HepG2 (cell line): ENCODE data around the gene HKDC1. TPM values are rescaled to one million over a fixed set of nuclear protein-coding genes. Genes with fewer than 3 reads are reported as not detected.

ENCODE experiments used
- ATAC-seq: fragments of 200-7000 bp; cut with Tn5 transposase; 3 replicates; pipeline ENCODE4 v1.9.1; 2020; ENCODE audit warnings: mild to moderate bottlenecking, moderate library complexity
- BruUV-seq: library from RNA; stranded (reverse); fragments of 400-500 nt; replicated peaks from 2 replicates; lab custom pipeline; 2021; lab: Mats Ljungman, UMichigan
- CTCF ChIA-PET: fragments of 300-600 bp; formaldehyde crosslinking; extraction: SDS; loops from one replicate; lab custom pipeline; 2021; ENCODE audit warnings: low total read pairs, inconsistent platforms, low intra/inter-chr PET ratio; lab: Yijun Ruan, JAX
- POLR2A ChIA-PET: fragments of 350-600 bp; sonication (Branson Sonifier 250); formaldehyde crosslinking; loops from one replicate; lab custom pipeline; 2020; ENCODE audit warnings: antibody characterized with exemption, inconsistent platforms; lab: Yijun Ruan, JAX
- DNase-seq: peaks from one replicate; pipeline ENCODE4 v3.0.0-alpha.2; 2015; ENCODE audit warnings: low spot score
- FAIRE-seq: peaks from 3 replicates; lab custom pipeline; 2011; peaks lifted over from hg19 to GRCh38; lab: Jason Lieb, UNC
- H2AFZ ChIP-seq: one replicate; pipeline ENCODE4 v1.6.1; 2011; ENCODE audit warnings: low read length, inconsistent platforms
- H3K27ac ChIP-seq: fragments of 300-600 bp; 3 replicates; pipeline ENCODE4 v1.8.0; 2011; ENCODE audit warnings: mixed run types, mild to moderate bottlenecking, mixed read lengths, low read length, inconsistent platforms; ENCODE audit not compliant: insufficient read depth; ENCODE audit errors: extremely low read length
- H3K27me3 ChIP-seq, 2 experiments: fragments of 200-600 bp in 1 of 2; 2 replicates in 1 of 2; 3 replicates in 1 of 2; pipeline versions ENCODE4 v1.6.0 to v1.8.0; 2011; ENCODE audit warnings: low read length in 2 of 2, mild to moderate bottlenecking in 2 of 2, moderate library complexity in 2 of 2, inconsistent platforms in 1 of 2; ENCODE audit not compliant: insufficient read depth in 2 of 2, control insufficient read depth in 1 of 2
- H3K36me3 ChIP-seq, 2 experiments: fragments of 200-600 bp in 1 of 2; replicated peaks in 1 of 2; 2 replicates in 1 of 2; 3 replicates in 1 of 2; pipeline versions ENCODE4 v1.5.1 to v1.8.0; 2011; ENCODE audit warnings: low read length in 2 of 2, inconsistent platforms in 1 of 2; ENCODE audit not compliant: insufficient read depth in 2 of 2, control insufficient read depth in 1 of 2
- H3K4me1 ChIP-seq: 2 replicates; pipeline ENCODE4 v1.5.1; 2012; ENCODE audit warnings: low read length, inconsistent platforms; ENCODE audit not compliant: insufficient read depth
- H3K4me2 ChIP-seq: 2 replicates; pipeline ENCODE4 v1.6.0; 2011; ENCODE audit warnings: low read depth, low read length, inconsistent platforms
- H3K4me3 ChIP-seq, 3 experiments: fragments of 200-600 bp in 1 of 3; sonication (generic), shearing (Covaris generic) in 1 of 3; replicated peaks in 1 of 3; 2 replicates each; pipeline ENCODE4 v1.5.1; 2011 to 2016; ENCODE audit warnings: low read length in 3 of 3, inconsistent platforms in 2 of 3, low read depth in 2 of 3, mild to moderate bottlenecking in 2 of 3, control low read depth in 1 of 3, mixed read lengths in 1 of 3; ENCODE audit not compliant: insufficient read depth in 1 of 3
- H3K79me2 ChIP-seq: one replicate; pipeline ENCODE4 v1.6.1; 2011; ENCODE audit warnings: low read length, inconsistent platforms; ENCODE audit not compliant: insufficient read depth
- H3K9ac ChIP-seq: 2 replicates; pipeline ENCODE4 v1.6.0; 2011; ENCODE audit warnings: mild to moderate bottlenecking, low read depth, low read length, inconsistent platforms; ENCODE audit not compliant: insufficient read depth
- H3K9me3 ChIP-seq: 2 replicates; pipeline ENCODE4 v1.5.1; 2012; ENCODE audit warnings: mild to moderate bottlenecking, low read length
- H4K20me1 ChIP-seq: 2 replicates; pipeline ENCODE4 v1.6.0; 2011; ENCODE audit warnings: inconsistent platforms, mild to moderate bottlenecking, low read length, moderate library complexity; ENCODE audit not compliant: insufficient read depth
- AKNA ChIP-seq: sonication (generic); formaldehyde crosslinking; IDR thresholded peaks from 2 replicates; pipeline ENCODE4 v1.4.0; 2020; ENCODE audit warnings: missing genetic modification reagents, borderline replicate concordance
- GATAD1 ChIP-seq: IDR thresholded peaks from 2 replicates; pipeline ENCODE4 v1.6.1; 2016; ENCODE audit warnings: missing genetic modification reagents, missing compliant biosample characterization
- GMEB2 ChIP-seq: IDR thresholded peaks from 2 replicates; pipeline ENCODE4 v1.6.1; 2016; ENCODE audit warnings: missing biosample characterization, missing genetic modification reagents, low read depth
- IRF1 ChIP-seq: sonication (generic); formaldehyde crosslinking; IDR thresholded peaks from 2 replicates; pipeline ENCODE4 v1.4.0; 2020; ENCODE audit warnings: low read depth, mild to moderate bottlenecking, missing genetic modification reagents
- IRF9 ChIP-seq: sonication (generic); formaldehyde crosslinking; IDR thresholded peaks from 2 replicates; pipeline ENCODE4 v1.8.0; 2022; ENCODE audit warnings: missing genetic modification reagents, mild to moderate bottlenecking, borderline replicate concordance
- MZF1 ChIP-seq: sonication (generic); formaldehyde crosslinking; IDR thresholded peaks from 2 replicates; pipeline ENCODE4 v1.8.1; 2023; ENCODE audit warnings: mild to moderate bottlenecking, missing genetic modification reagents, borderline replicate concordance
- RFXAP ChIP-seq: sonication (generic); formaldehyde crosslinking; IDR thresholded peaks from 2 replicates; pipeline ENCODE4 v1.4.0; 2020; ENCODE audit warnings: missing genetic modification reagents, borderline replicate concordance
- U2AF1 ChIP-seq: fragments of 200-400 bp; formaldehyde crosslinking; optimal IDR thresholded peaks from 2 replicates; pipeline ENCODE3; 2017; ENCODE audit warnings: mild to moderate bottlenecking, low read depth, low read length
- ZNF329 ChIP-seq: sonication (generic); formaldehyde crosslinking; IDR thresholded peaks from 2 replicates; pipeline ENCODE4 v1.9.0; 2021; ENCODE audit warnings: low read depth, mild to moderate bottlenecking, missing genetic modification reagents
- ZSCAN9 ChIP-seq: IDR thresholded peaks from 2 replicates; pipeline ENCODE4 v1.6.1; 2016; ENCODE audit warnings: borderline replicate concordance
- WGBS: methylation state at CpG from one replicate; pipeline ENCODE4 v1.1.6; 2017; ENCODE audit warnings: low lambda C conversion rate; 5-methylcytosine and 5-hydroxymethylcytosine counted together
- in situ Hi-C: cut with HindIII; loops from 2 replicates; pipeline ENCODE4 v1.10.0; 2017; ENCODE audit warnings: low pct_unique_long_range_greater_than_20kb; ENCODE audit not compliant: extremely low pct_ligation_motif_present
- intact Hi-C: fragments of 100-400 bp; cut with micrococcal nuclease; formaldehyde crosslinking; loops from one replicate; pipeline ENCODE4 v1.10.0; 2022; ENCODE audit not compliant: unreplicated experiment
- polyA plus RNA-seq, 8 experiments: library from polyadenylated mRNA; depleted of rRNA in 3 of 8; stranded (reverse) in 7 of 8; unstranded in 1 of 8; fragments of >200 nt; fragmentation: Illumina TruSeq in 4 of 8; extraction: Trizol in 4 of 8; gene quantifications; 2 replicates each; pipeline versions ENCODE4 v1.2.1 to v1.2.3, GENCODE V29; 2011 to 2016; ENCODE audit warnings: low read depth in 4 of 8, missing spikeins in 1 of 8, mixed read lengths in 1 of 8; ENCODE audit not compliant: insufficient read depth in 1 of 8
- total RNA-seq, 5 experiments: library from RNA; depleted of rRNA; stranded (reverse); fragments of >200 nt; fragmentation: Illumina TruSeq; extraction: Trizol; gene quantifications; 2 replicates each; pipeline ENCODE4 v1.2.3, GENCODE V29; 2016; ENCODE audit warnings: low read depth in 1 of 5

Gene HKDC1
- total and polyA plus RNA-seq, 2 of the 13 experiments (the other 11 are each of a cell fraction or from before 2014, with no cell fraction given): 8.1 to 12.4 TPM

- Histone ChIP-seq H4K20me1 (no peaks in the 10 kb centered on the region), H3K9ac (no peak overlapping the region), H3K27me3 (no peaks in the 10 kb centered on the region), H2AFZ (no peak overlapping the region), H3K36me3 (peaks cover 5 to 6% of the 10 kb centered on the region in 2 experiments; a peak in 2 of 5 replicates)
- CTCF ChIA-PET: no interaction called here
- BruUV-seq: no TSS peak
- in situ Hi-C loops: no loop called here
- FAIRE-seq: no peak
- intact Hi-C loops: no loop called here
- POLR2A ChIA-PET: no interaction called here
- TF ChIP-seq ZNF329: no peak
- no peak for TF ChIP-seq GATAD1
- TF ChIP-seq IRF9 (CRISPR knock-in tag): no peak
- TF ChIP-seq, all 625 proteins: peak for 0
- DNase-seq: no peak
- WGBS: 73% methylated on average over 2 of the region's 3 CpGs
- ATAC-seq: no peak
- Histone ChIP-seq H3K4me3 (no peak overlapping the region), H3K4me2 (no peak overlapping the region), H3K27ac (no peak overlapping the region), H3K79me2 (no peaks in the 10 kb centered on the region), H3K9me3 (no peaks in the 10 kb centered on the region), H3K4me1 (no peaks in the 10 kb centered on the region)
Observed at GRCh38 chr10:69253171-69253570, 33.0 kb downstream of the HKDC1 start.

- no peaks in the 10 kb centered on the region for H3K79me2 ChIP-seq
- H3K27me3 ChIP-seq: no peaks in the 10 kb centered on the region
- in situ Hi-C loops (no loop called here), intact Hi-C loops (no loop called here)
- no peak for DNase-seq
- H2AFZ ChIP-seq: no peak overlapping the region
- no peak for ATAC-seq
- H3K4me1 ChIP-seq: no peaks in the 10 kb centered on the region
- no peak overlapping the region for H3K4me3 ChIP-seq
- no peak for FAIRE-seq
- no TSS peak for BruUV-seq
- H4K20me1 ChIP-seq: no peaks in the 10 kb centered on the region
- 78% methylated on average over 7 of the region's 7 CpGs for WGBS
- no peaks in the 10 kb centered on the region for H3K9me3 ChIP-seq
- H3K9ac ChIP-seq: no peak overlapping the region
- H3K36me3 ChIP-seq: peaks cover 6 to 13% of the 10 kb centered on the region in 2 experiments; a peak in 3 of 5 replicates
- H3K4me2 ChIP-seq: no peak overlapping the region
- ChIA-PET POLR2A (no interaction called here), CTCF (no interaction called here)
- H3K27ac ChIP-seq: no peak overlapping the region
- TF ChIP-seq IRF1 (CRISPR knock-in tag) (no peak), ZSCAN9 (no peak), U2AF1 (no peak), AKNA (CRISPR knock-in tag) (no peak), RFXAP (no peak), MZF1 (CRISPR knock-in tag) (no peak), GMEB2 (CRISPR knock-in tag) (no peak)
Observed at GRCh38 chr10:69254877-69255276, 34.7 kb downstream of the HKDC1 start.
